Measurements from ENCODE around the gene SH3BGRL3. TPM values are rescaled to one million over a fixed set of nuclear protein-coding genes. Genes with fewer than 3 reads are reported as not detected.
A peak's percentile ranks its signal among the peaks of the same experiment; 100 is the strongest.
"Not testable (repeated sequence)": the region's sequence is repeated elsewhere in the genome, so short reads cannot be mapped to it uniquely, and the experiment has no call there.

Gene SH3BGRL3
- total RNA-seq, 1 experiment from 2014 or later: 12.5 TPM

GRCh38 chr1:26302733-26303405 lies 23.0 kb downstream of the SH3BGRL3 start:
- in situ Hi-C loops (cut with HindIII; ENCODE audit: low pct_unique_long_range_greater_than_20kb, low sequenced_read_pairs): no loop called here

GRCh38 chr1:26305667-26306289 lies 25.9 kb downstream of the SH3BGRL3 start:
- DNase-seq (ENCODE audit: low read depth): peak; percentile 33
- in situ Hi-C loops (cut with HindIII; ENCODE audit: low pct_unique_long_range_greater_than_20kb, low sequenced_read_pairs): no loop called here

More at GRCh38 chr1:26302733-26303405, 23.0 kb downstream of the SH3BGRL3 start:
- peak; percentile 29 for DNase-seq (ENCODE audit: low read depth)

- DNase-seq (ENCODE audit: low read depth): peak; percentile 89
- in situ Hi-C loops (cut with HindIII; ENCODE audit: low pct_unique_long_range_greater_than_20kb, low sequenced_read_pairs): no loop called here
Observed at GRCh38 chr1:26306290-26307229, 26.7 kb downstream of the SH3BGRL3 start, which contains the start of gene UBXN11. Gene UBXN11 (minus strand): TSS chr1:26306636. CDS start chr1:26302883, 3,753 bp downstream.

GRCh38 chr1:26307363-26307781 lies 27.5 kb downstream of the SH3BGRL3 start:
- no peak for DNase-seq (ENCODE audit: low read depth)
- in situ Hi-C loops (cut with HindIII; ENCODE audit: low pct_unique_long_range_greater_than_20kb, low sequenced_read_pairs): no loop called here

GRCh38 chr1:26307966-26308899 lies 28.3 kb downstream of the SH3BGRL3 start:
- in situ Hi-C loops (cut with HindIII; ENCODE audit: low pct_unique_long_range_greater_than_20kb, low sequenced_read_pairs); DNase-seq (ENCODE audit: low read depth): not testable (repeated sequence)

GRCh38 chr1:26314501-26314900 lies 34.6 kb downstream of the SH3BGRL3 start:
- in situ Hi-C loops (cut with HindIII; ENCODE audit: low pct_unique_long_range_greater_than_20kb, low sequenced_read_pairs): no loop called here
- no peak for DNase-seq (ENCODE audit: low read depth)

GRCh38 chr1:26315874-26316850 lies 36.3 kb downstream of the SH3BGRL3 start:
- DNase-seq (ENCODE audit: low read depth): no peak
- in situ Hi-C loops (cut with HindIII; ENCODE audit: low pct_unique_long_range_greater_than_20kb, low sequenced_read_pairs): no loop called here

- no peak for DNase-seq (ENCODE audit: low read depth)
- in situ Hi-C loops (cut with HindIII; ENCODE audit: low pct_unique_long_range_greater_than_20kb, low sequenced_read_pairs): no loop called here
Observed at GRCh38 chr1:26317146-26317545, 37.3 kb downstream of the SH3BGRL3 start.

GRCh38 chr1:26317612-26318337 lies 37.9 kb downstream of the SH3BGRL3 start, which contains the start of gene CD52:
Gene CD52 (plus strand): TSS chr1:26317958. CDS start chr1:26318018, 60 bp downstream.
- no peak for DNase-seq (ENCODE audit: low read depth)
- in situ Hi-C loops (cut with HindIII; ENCODE audit: low pct_unique_long_range_greater_than_20kb, low sequenced_read_pairs): no loop called here

- in situ Hi-C loops (cut with HindIII; ENCODE audit: low pct_unique_long_range_greater_than_20kb, low sequenced_read_pairs): no loop called here
Observed at GRCh38 chr1:26318338-26319064, 38.6 kb downstream of the SH3BGRL3 start.

GRCh38 chr1:26320896-26321295 lies 41.0 kb downstream of the SH3BGRL3 start:
- in situ Hi-C loops (cut with HindIII; ENCODE audit: low pct_unique_long_range_greater_than_20kb, low sequenced_read_pairs): no loop called here

More at GRCh38 chr1:26318338-26319064, 38.6 kb downstream of the SH3BGRL3 start:
- DNase-seq (ENCODE audit: low read depth): no peak

GRCh38 chr1:26321315-26322041 lies 41.6 kb downstream of the SH3BGRL3 start:
- in situ Hi-C loops (cut with HindIII; ENCODE audit: low pct_unique_long_range_greater_than_20kb, low sequenced_read_pairs): no loop called here
- peak; percentile 78 for DNase-seq (ENCODE audit: low read depth)

More at GRCh38 chr1:26320896-26321295, 41.0 kb downstream of the SH3BGRL3 start:
- no peak for DNase-seq (ENCODE audit: low read depth)

GRCh38 chr1:26322042-26322331 lies 42.1 kb downstream of the SH3BGRL3 start:
- DNase-seq (ENCODE audit: low read depth): no peak
- in situ Hi-C loops (cut with HindIII; ENCODE audit: low pct_unique_long_range_greater_than_20kb, low sequenced_read_pairs): no loop called here

- in situ Hi-C loops (cut with HindIII; ENCODE audit: low pct_unique_long_range_greater_than_20kb, low sequenced_read_pairs): no loop called here
- DNase-seq (ENCODE audit: low read depth): no peak
Observed at GRCh38 chr1:26323382-26323781, 43.5 kb downstream of the SH3BGRL3 start.

GRCh38 chr1:26324550-26324949 lies 44.7 kb downstream of the SH3BGRL3 start:
- DNase-seq (ENCODE audit: low read depth): no peak
- in situ Hi-C loops (cut with HindIII; ENCODE audit: low pct_unique_long_range_greater_than_20kb, low sequenced_read_pairs): no loop called here

All from Caki2 (cell line).